ENCODE results near the gene AFF1.

AFF1 gene, protein sequence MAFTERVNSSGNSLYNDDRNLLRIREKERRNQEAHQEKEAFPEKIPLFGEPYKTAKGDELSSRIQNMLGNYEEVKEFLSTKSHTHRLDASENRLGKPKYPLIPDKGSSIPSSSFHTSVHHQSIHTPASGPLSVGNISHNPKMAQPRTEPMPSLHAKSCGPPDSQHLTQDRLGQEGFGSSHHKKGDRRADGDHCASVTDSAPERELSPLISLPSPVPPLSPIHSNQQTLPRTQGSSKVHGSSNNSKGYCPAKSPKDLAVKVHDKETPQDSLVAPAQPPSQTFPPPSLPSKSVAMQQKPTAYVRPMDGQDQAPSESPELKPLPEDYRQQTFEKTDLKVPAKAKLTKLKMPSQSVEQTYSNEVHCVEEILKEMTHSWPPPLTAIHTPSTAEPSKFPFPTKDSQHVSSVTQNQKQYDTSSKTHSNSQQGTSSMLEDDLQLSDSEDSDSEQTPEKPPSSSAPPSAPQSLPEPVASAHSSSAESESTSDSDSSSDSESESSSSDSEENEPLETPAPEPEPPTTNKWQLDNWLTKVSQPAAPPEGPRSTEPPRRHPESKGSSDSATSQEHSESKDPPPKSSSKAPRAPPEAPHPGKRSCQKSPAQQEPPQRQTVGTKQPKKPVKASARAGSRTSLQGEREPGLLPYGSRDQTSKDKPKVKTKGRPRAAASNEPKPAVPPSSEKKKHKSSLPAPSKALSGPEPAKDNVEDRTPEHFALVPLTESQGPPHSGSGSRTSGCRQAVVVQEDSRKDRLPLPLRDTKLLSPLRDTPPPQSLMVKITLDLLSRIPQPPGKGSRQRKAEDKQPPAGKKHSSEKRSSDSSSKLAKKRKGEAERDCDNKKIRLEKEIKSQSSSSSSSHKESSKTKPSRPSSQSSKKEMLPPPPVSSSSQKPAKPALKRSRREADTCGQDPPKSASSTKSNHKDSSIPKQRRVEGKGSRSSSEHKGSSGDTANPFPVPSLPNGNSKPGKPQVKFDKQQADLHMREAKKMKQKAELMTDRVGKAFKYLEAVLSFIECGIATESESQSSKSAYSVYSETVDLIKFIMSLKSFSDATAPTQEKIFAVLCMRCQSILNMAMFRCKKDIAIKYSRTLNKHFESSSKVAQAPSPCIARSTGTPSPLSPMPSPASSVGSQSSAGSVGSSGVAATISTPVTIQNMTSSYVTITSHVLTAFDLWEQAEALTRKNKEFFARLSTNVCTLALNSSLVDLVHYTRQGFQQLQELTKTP

DNA sequence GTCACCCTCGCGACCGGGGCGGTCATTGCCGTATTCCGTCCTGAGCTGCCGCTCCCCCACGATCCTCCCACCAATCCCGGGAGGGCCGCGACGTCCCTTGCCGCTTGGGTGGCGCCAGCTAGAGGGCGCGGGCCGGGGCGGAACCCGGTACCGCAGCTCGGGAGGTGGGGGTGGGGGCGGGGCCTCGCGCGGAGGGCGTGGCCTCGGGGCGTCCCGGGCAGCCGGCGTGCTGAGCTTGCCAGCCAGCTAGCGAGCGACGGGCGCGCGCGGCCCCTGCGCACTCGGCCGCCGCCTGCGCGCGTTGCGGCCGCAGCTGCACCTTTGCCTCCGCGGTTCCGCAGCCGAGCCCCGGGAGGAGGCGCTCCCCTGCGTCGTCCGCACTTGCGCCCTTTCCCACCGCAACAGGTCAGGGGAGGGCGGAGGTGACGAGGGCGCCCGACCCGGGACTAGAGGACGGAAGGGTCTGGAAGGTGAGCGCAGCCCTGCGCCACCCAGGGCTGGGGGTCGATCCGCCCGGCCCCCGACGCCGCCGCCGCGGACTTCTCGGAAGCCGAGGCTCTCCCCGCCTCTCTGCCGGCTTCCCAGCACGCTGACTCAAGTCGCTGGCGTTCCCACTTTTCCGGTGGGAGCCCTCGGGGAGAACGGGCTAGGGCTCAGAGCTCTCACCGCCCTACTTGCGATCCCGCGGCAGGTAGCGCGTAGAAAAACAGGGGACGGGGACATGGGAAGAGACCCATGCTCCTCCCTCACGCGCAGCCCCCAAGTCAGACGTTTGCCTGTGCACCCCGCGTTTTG lies at the start of gene AFF1:
TSS of gene AFF1 (plus strand) at position 241 of the 795 bp plus-strand sequence. CDS start 13,523 bp downstream, outside the sequence.
- peak; percentile 96 for DNase-seq

DNA sequence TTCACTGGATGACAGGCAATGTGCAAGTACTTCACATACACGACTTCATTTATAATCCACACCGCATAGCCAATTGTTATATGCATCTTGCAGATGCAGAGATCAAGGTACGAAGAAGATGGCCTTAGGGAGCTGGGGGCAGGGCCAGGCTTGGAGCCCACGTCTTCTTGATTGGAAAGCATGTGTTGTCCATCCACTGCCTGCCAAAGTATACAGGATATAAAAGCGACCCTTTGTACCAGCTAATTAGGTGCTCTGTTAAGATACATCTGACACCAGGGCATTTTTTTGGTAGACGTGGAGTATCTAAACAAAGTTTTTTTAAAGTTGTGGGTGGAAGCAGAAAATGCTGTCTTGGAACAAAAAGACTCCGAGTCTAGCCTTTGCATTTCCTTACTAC lies 44.0 kb upstream of the AFF1 start:
- no peak for DNase-seq

DNA sequence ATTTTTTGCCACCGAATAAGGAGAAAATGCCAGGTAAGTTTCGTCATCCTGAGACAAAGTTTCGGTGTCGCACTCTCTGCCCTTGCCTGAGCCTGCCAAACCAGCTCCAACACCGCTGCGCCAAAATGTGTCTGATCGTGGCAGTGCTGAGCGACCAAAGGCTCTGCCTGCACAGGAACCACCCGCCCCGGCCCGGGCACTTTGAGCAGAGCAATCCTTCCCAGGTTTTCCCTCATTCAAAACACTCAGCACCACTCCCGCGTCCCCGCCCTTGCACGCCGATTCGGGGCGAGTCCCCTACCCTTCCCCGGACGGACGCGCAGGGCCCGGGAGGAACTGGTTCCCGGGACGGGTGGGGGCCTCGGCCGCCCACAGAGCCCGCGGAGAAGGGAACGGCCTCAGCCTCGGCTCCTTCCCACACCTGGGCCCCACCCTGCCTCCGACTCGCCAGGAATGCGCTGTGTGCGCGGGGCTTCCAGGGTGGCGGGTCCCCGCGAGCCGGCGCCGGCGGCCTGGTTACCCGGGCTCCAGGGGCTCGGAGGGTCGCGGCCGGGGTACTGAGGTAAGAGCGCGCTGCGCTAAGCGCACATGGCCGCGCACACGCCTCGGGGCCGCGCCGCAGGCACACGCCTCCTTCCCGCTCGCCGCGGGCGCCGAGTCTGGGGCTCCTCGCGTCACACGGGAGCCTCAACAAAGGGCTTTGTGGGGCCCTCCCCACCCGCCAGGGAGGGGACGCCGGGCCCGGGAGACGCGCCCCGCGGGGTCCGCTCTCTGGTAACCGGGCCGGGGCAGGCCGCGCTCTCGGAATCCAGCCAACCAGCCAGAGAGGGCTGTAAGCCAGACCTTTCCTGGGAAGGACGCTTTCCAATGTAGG lies 42.8 kb upstream of the AFF1 start, which contains the start of gene C4orf36:
TSS of gene C4orf36 (minus strand) at position 661 of the 874 bp plus-strand sequence. CDS start 902 bp downstream, outside the sequence.
- DNase-seq, result peak; percentile 83

DNA sequence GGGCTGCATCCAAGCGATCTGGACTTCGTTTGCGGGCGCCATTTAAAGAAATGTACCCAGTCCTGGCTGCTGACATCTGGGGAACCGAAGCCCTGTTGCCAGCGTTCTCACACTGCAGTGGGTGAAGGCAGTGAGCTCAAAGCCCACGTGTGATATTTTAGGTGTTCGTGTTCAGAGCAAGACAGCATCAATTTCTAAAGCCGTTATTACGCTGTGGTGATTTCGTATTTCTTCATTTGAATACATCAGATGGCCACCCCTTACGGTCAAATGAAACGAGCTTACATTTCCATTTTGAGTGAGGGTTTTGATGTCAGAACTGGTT lies 42.2 kb upstream of the AFF1 start:
- peak; percentile 55 for DNase-seq

DNA sequence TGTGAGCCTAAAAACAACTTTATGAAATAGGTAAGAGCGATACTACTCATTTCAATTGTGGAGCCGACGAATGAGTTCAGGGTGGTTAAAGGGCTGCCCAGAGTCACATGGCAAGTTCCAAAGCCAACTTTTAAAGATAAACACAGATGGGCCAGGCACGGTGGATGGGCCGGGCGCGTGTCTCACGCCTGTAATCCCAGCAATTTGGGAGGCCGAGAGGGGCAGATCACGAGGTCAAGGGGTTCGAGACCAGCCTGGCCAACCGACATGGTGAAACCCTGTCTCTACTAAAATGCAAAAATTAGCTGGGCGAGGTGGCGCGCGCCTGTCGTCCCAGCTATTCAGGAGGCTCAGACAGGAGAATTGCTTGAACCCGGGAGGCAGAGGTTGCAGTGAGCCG lies 41.7 kb upstream of the AFF1 start:
- DNase-seq, result no peak

GRCh38 chr4:86894455-86894854 lies 40.4 kb upstream of the AFF1 start:
- DNase-seq, result peak; percentile 33

DNA sequence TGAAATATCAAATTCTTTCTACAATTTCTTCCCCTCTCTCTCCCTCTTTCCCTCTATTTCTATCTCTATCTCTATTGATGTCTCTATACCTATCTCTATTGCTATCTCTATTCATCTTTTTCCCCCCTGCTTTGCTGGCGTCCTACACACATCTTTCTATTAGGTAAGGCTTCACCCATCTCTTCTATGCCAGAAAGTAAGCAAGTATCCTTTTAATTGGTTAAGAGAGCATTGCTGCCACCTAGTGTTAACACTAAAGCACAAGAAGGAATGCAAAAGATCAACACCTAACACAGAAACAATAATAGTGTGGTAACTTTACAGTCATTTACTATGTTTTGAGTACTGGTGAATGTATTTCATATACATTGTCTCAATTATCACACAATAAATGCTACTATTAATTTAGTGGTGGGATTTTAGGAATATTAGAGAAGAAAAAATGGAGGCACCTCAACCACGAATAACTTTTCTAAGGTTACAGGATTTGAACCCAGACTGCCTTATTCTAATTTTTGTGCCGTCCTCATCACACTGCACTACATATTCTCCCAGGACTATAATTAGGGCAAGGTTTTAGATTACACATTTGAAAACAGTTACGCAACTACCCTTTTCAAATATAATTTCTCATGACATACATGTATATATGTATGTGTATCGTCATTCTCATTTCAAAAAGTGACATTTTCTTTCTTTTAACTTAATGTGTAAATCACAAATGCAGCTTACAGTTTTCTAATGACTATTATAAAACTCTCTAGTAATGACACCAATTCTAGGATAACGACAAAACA lies 38.9 kb upstream of the AFF1 start:
- DNase-seq, result peak; percentile 84

GRCh38 chr4:86896596-86896995 lies 38.2 kb upstream of the AFF1 start:
- DNase-seq, result no peak

DNA sequence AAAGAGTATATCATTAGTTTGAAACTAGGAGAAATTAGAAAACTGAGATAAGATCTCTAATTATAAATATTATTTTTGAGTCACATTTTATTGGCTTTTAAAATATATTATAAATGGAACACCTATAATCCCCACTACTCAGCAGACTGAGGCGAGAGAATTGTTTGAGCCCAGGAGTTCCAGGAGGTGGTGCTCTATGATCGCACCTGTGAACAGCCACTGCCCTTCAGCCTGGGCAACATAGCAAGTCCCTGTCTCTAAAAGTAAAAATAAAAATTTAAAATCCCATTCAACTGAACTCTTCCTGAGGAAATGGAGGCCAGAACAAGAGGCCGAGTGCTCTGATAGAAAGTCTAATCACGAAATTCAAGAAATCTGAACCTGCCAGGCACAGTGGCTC lies 36.2 kb upstream of the AFF1 start:
- DNase-seq, result peak; percentile 69

- DNase-seq, result no peak
Measured at GRCh38 chr4:86901864-86902263, 32.9 kb upstream of the AFF1 start.

- peak; percentile 85 for DNase-seq
Measured at GRCh38 chr4:86908251-86908657, 26.6 kb upstream of the AFF1 start.

DNA sequence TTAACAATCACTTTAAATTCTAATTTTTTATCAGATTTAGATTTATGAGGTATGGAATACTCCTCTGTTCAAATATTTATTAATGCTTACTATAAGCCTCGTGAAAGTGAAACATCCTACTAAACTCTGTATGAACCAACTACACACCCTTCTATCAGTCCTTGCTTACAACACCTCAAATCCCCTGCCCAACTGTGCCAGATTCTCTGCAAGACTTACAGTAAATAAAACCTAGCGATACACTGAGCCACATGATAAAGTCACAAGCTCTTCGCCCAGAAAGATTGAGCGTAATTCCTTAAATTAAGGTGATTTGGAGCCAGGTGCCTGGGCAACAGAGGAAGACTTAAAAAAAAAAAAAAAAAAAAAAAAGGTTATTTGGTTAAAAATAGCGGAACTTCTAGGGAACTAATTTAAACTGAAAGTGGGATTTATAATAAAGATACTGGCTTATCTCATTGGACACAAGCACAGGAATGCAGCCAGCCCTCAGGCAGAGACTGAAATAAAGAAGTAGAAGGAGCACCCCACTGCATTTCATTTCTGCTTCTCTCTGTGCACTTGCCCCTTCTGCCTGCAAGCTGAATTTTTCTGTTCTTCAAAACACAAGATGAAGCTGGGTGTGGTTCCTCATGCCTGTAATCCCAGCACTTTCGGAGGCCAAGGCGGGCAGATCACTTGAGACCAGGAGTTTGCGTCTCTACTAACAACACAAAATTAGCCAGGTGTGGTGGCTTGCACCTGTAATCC lies 25.1 kb upstream of the AFF1 start:
- DNase-seq, result peak; percentile 90

GRCh38 chr4:86910369-86910768 lies 24.4 kb upstream of the AFF1 start:
- DNase-seq, result no peak

DNA sequence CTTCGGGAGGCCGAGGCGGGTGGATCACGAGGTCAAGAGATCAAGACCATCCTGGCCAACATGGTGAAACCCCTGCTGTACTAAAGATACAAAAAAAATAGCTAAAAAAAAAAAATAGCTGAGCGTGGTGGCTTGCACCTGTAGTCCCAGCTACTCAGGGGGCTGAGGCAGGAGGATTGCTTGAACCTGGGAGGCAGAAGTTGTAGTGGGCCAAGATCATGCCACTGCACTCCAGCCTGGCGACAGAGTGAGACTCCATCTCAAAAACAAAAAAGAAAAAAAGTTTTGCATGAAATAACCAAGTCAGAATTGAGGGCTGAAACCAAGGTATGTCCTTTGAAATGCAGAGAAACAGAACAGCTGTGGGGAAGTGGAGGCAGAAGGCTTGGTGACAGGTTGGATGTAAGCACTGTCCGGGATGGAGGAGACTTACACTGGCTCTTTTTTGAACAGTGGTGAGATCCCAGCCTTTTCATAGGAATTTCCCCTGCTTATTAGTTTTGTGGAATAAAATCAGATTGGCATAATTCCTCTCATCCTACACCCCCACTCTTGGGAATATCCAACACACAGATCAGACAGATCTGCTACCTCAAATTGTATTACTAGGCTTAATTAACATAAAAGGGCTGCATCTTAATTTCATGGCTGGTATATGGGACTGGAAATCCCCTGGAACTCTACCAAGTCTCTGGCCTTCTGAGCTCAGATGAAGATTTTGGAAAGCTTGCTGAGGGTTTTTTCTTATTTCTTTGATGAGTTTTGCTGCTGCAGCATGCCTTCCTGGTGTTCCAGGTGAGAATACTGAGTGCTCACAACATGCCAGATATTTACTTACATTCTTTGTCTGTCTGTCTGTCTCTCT lies 23.8 kb upstream of the AFF1 start:
- DNase-seq, result no peak

GRCh38 chr4:86916392-86916791 lies 18.4 kb upstream of the AFF1 start:
- peak; percentile 81 for DNase-seq

DNA sequence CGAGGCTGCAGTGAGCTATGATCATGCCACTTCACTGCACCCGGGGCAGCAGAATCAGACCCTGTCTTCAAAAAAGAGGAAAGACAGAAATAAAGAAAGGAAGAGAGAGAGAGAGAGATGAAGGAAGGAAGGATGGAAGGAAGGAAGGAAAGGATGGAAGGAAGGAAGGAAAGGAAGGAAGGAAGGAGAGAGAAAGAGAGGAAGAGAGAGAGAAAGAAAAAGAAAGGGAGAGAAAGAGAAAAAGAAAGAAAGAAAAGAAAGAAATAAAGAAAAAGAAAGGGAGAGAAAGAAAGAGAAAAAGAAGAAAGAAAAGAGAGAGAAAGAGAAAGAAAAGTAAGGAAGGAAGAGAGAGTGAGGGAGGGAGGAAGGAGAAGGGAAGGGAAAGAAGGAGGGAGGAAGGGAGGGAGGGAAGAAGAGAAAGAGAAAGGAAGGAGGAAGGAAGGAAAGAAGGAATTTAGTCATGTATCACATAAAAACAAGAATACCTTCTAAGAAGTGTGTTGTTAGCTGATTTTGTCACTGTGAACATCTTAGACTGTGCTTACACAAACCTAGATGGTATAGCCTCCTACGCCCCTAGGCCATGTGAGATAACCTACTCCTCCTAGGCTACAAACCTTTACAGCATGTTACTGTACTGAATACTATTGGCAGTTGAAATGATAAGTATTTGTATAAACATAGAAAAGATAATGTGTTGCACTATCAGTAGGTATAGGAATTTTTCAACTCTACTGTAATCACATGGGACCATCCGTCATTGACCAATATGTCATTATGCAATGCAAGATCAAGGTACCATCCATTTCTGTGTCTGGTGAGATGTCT lies 17.4 kb upstream of the AFF1 start:
- DNase-seq, result no peak

DNA sequence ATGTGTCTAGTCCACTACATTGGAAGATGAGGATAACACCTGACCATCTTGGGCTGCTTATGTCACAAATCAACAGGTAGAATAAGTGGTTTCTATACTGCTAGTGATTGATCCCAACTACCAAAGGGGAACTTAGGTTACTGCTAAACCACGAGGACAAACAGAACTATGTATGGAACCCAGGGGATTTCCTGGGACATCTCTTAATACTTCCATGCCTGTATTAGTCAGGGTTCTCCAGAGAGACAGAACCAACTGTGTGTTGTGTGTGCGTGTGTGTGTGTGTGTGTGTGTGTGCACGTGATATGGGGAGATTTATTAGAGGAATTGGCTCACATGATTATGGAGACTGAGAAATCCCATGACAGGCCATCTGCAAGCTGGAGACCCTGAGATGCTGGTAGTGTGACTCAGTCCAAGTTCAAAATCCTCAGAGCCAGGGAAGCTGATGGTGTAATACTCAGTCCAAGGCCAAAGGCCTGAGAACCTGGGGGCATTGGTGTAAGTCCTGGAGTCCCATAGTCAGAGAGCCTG lies 16.2 kb upstream of the AFF1 start:
- no peak for DNase-seq

Data from OCI-M1 (cell line).